HEK293 (cell line): ENCODE data around the gene ARFGEF2.

Source experiments
- GFI1B ChIP-seq: fragments of 450-650 bp; formaldehyde crosslinking; IDR thresholded peaks from 2 replicates; pipeline ENCODE4 v1.5.1; 2016; ENCODE audit warnings: missing biosample characterization, missing genetic modification characterization
- GLI4 ChIP-seq: fragments of 450-650 bp; formaldehyde crosslinking; IDR thresholded peaks from 2 replicates; pipeline ENCODE4 v1.5.1; 2016; ENCODE audit warnings: missing biosample characterization, missing genetic modification characterization
- HOXD13 ChIP-seq: sonication (generic); formaldehyde crosslinking; IDR thresholded peaks from 2 replicates; pipeline ENCODE4 v1.8.0; 2022; ENCODE audit warnings: missing genetic modification reagents, borderline replicate concordance
- OSR2 ChIP-seq: fragments of 450-650 bp; formaldehyde crosslinking; IDR thresholded peaks from 2 replicates; pipeline ENCODE4 v1.5.1; 2016; ENCODE audit warnings: missing biosample characterization, missing genetic modification characterization
- SETDB1 ChIP-seq: IDR thresholded peaks from one replicate; pipeline ENCODE4 v1.6.1; 2017; ENCODE audit warnings: mild to moderate bottlenecking, low read length, moderate library complexity, mixed read lengths; ENCODE audit not compliant: insufficient read length
- SP2 ChIP-seq: fragments of 450-650 bp; formaldehyde crosslinking; IDR thresholded peaks from 2 replicates; pipeline ENCODE4 v1.5.1; 2016; ENCODE audit warnings: missing biosample characterization, missing genetic modification characterization
- ZBTB8A ChIP-seq: fragments of 450-650 bp; formaldehyde crosslinking; IDR thresholded peaks from 2 replicates; pipeline ENCODE4 v1.5.1; 2016; ENCODE audit warnings: missing biosample characterization, missing genetic modification characterization
- ZFP69B ChIP-seq: fragments of 450-650 bp; formaldehyde crosslinking; IDR thresholded peaks from 2 replicates; pipeline ENCODE4 v1.5.1; 2016; ENCODE audit warnings: missing biosample characterization, missing genetic modification characterization
- ZNF121 ChIP-seq: fragments of 450-650 bp; formaldehyde crosslinking; IDR thresholded peaks from 2 replicates; pipeline ENCODE4 v1.5.1; 2016; ENCODE audit warnings: missing biosample characterization, missing genetic modification characterization
- ZNF140 ChIP-seq: fragments of 450-650 bp; formaldehyde crosslinking; IDR thresholded peaks from 2 replicates; pipeline ENCODE4 v1.5.1; 2016; ENCODE audit warnings: missing biosample characterization, missing genetic modification characterization
- ZNF146 ChIP-seq: fragments of 450-650 bp; formaldehyde crosslinking; IDR thresholded peaks from 2 replicates; pipeline ENCODE4 v1.5.1; 2016; ENCODE audit warnings: missing biosample characterization, missing genetic modification characterization
- ZNF23 ChIP-seq: fragments of 450-650 bp; formaldehyde crosslinking; IDR thresholded peaks from 2 replicates; pipeline ENCODE4 v1.5.1; 2016; ENCODE audit warnings: missing biosample characterization, missing genetic modification characterization, borderline replicate concordance
- ZNF24 ChIP-seq: fragments of 450-650 bp; formaldehyde crosslinking; IDR thresholded peaks from 2 replicates; pipeline ENCODE4 v1.5.1; 2016; ENCODE audit warnings: missing biosample characterization, missing genetic modification characterization
- ZNF248 ChIP-seq: fragments of 450-650 bp; formaldehyde crosslinking; IDR thresholded peaks from 2 replicates; pipeline ENCODE4 v1.5.1; 2017; ENCODE audit warnings: missing biosample characterization, missing genetic modification characterization
- ZNF26 ChIP-seq: fragments of 450-650 bp; formaldehyde crosslinking; IDR thresholded peaks from 2 replicates; pipeline ENCODE4 v1.5.1; 2016; ENCODE audit warnings: missing biosample characterization, missing genetic modification characterization
- ZNF274 ChIP-seq, 2 experiments: fragments of 200-500 bp in 1 of 2; fragments of 450-650 bp in 1 of 2; sonication (Bioruptor generic) in 1 of 2; formaldehyde crosslinking in 1 of 2; IDR thresholded peaks; 2 replicates each; pipeline versions ENCODE4 v1.5.1 to v1.6.1; 2014 to 2016; ENCODE audit warnings: borderline replicate concordance in 1 of 2, inconsistent platforms in 1 of 2, low read length in 1 of 2, missing biosample characterization in 1 of 2, missing genetic modification characterization in 1 of 2
- ZNF354C ChIP-seq: fragments of 450-650 bp; formaldehyde crosslinking; IDR thresholded peaks from 2 replicates; pipeline ENCODE4 v1.5.1; 2016; ENCODE audit warnings: missing biosample characterization, missing genetic modification characterization, low read depth, borderline replicate concordance
- ZNF37A ChIP-seq: fragments of 450-650 bp; IDR thresholded peaks from 2 replicates; pipeline ENCODE4 v1.5.1; 2018; ENCODE audit warnings: missing biosample characterization, missing genetic modification characterization
- ZNF433 ChIP-seq: fragments of 450-650 bp; formaldehyde crosslinking; IDR thresholded peaks from 2 replicates; pipeline ENCODE4 v1.5.1; 2016; ENCODE audit warnings: missing biosample characterization, missing genetic modification characterization, low read depth
- ZNF610 ChIP-seq: fragments of 450-650 bp; formaldehyde crosslinking; IDR thresholded peaks from 2 replicates; pipeline ENCODE4 v1.5.1; 2016; ENCODE audit warnings: missing biosample characterization, missing genetic modification characterization, borderline replicate concordance
- ZNF624 ChIP-seq: fragments of 450-650 bp; formaldehyde crosslinking; IDR thresholded peaks from 2 replicates; pipeline ENCODE4 v1.5.1; 2017; ENCODE audit warnings: missing biosample characterization, missing genetic modification characterization
- ZNF645 ChIP-seq: fragments of 450-650 bp; formaldehyde crosslinking; IDR thresholded peaks from 2 replicates; pipeline ENCODE4; 2016; ENCODE audit warnings: missing biosample characterization, missing genetic modification characterization
- ZNF776 ChIP-seq: fragments of 450-650 bp; formaldehyde crosslinking; IDR thresholded peaks from 2 replicates; pipeline ENCODE4 v1.5.0; 2017; ENCODE audit warnings: missing biosample characterization, missing genetic modification characterization, borderline replicate concordance
- ZNF843 ChIP-seq: fragments of 450-650 bp; formaldehyde crosslinking; IDR thresholded peaks from 2 replicates; pipeline ENCODE4 v1.5.1; 2016; ENCODE audit warnings: missing biosample characterization, missing genetic modification characterization
- TF ChIP-seq, protein P1 (sequence below): fragments of 450-650 bp; formaldehyde crosslinking; IDR thresholded peaks from 2 replicates; pipeline ENCODE4 v1.5.1; 2016; ENCODE audit warnings: missing biosample characterization, missing genetic modification characterization
- TF ChIP-seq, protein P2 (sequence below): fragments of 450-650 bp; formaldehyde crosslinking; optimal IDR thresholded peaks from 2 replicates; pipeline ENCODE3; 2016; ENCODE audit warnings: missing biosample characterization, mild to moderate bottlenecking, missing genetic modification characterization
- TF ChIP-seq, protein P3 (sequence below): fragments of 450-650 bp; formaldehyde crosslinking; IDR thresholded peaks from 2 replicates; pipeline ENCODE4 v1.5.1; 2016; ENCODE audit warnings: missing biosample characterization, missing genetic modification characterization, low read depth
- TF ChIP-seq, protein P4 (sequence below): fragments of 450-650 bp; formaldehyde crosslinking; IDR thresholded peaks from 2 replicates; pipeline ENCODE4 v1.5.1; 2017; ENCODE audit warnings: missing biosample characterization, mild to moderate bottlenecking, missing genetic modification characterization, moderate library complexity
- TF ChIP-seq, protein P5 (sequence below): fragments of 450-650 bp; formaldehyde crosslinking; IDR thresholded peaks from 2 replicates; pipeline ENCODE4 v1.5.1; 2016; ENCODE audit warnings: missing biosample characterization, missing genetic modification characterization, low read depth

Gene ARFGEF2

DNA sequence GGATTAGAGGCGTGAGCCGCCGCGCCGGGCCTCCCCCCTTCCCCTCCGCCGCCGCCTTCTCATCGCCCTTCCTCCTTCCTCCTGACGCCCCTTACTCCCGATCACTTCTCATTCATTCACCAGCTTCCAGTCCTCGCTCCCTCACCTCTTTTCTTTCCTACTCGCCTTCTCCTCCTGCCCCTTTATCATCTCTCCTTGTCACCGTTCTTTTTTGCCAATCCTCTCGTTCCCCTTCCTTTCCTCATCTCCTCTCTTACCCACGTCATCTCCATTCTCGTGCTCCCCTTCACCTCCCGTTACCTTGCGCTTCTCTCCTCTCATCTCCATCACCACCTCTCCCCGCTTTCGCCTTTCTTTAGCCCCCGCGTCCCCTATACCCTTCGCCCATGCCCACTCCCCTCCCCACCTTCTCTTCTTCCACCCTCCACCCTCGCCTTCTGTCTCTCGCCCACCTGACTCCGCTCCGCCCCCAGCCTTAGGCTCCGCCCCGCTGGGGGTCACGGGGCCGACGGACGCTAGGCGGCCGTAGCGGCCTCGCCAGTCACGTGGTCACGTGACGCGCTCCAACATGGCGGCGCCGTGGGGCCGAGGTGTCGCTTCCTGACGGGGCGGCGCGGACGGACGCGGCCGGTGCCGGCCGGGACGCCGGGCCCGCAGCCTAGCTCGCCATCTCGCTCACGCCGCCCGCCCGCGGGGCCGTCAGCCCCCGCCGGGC, at the start of gene ARFGEF2 (continued):
- TF ChIP-seq, protein P1, sequence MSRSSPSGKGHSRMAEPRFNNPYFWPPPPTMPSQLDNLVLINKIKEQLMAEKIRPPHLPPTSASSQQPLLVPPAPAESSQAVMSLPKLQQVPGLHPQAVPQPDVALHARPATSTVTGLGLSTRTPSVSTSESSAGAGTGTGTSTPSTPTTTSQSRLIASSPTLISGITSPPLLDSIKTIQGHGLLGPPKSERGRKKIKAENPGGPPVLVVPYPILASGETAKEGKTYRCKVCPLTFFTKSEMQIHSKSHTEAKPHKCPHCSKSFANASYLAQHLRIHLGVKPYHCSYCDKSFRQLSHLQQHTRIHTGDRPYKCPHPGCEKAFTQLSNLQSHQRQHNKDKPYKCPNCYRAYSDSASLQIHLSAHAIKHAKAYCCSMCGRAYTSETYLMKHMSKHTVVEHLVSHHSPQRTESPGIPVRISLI = no peak
- no peak for TF ChIP-seq HOXD13
- TF ChIP-seq GLI4 (tag by site-specific recombination) = no peak
- TF ChIP-seq ZNF610 (tag by site-specific recombination) = peak; percentile 82; the same call in 1 of the 2 replicates
- TF ChIP-seq ZNF146 = 0 out of 2 replicates have a peak, but pooled peaks have one; percentile 3
- TF ChIP-seq, protein P2, sequence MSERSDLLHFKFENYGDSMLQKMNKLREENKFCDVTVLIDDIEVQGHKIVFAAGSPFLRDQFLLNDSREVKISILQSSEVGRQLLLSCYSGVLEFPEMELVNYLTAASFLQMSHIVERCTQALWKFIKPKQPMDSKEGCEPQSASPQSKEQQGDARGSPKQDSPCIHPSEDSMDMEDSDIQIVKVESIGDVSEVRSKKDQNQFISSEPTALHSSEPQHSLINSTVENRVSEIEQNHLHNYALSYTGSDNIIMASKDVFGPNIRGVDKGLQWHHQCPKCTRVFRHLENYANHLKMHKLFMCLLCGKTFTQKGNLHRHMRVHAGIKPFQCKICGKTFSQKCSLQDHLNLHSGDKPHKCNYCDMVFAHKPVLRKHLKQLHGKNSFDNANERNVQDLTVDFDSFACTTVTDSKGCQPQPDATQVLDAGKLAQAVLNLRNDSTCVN (tag by site-specific recombination) = peak; percentile 73
- no peak for TF ChIP-seq ZNF37A
- TF ChIP-seq GFI1B (tag by site-specific recombination) = no peak
- no peak for TF ChIP-seq ZNF140 (tag by site-specific recombination)
- TF ChIP-seq ZNF624 (tag by site-specific recombination) = no peak
- TF ChIP-seq, protein P3, sequence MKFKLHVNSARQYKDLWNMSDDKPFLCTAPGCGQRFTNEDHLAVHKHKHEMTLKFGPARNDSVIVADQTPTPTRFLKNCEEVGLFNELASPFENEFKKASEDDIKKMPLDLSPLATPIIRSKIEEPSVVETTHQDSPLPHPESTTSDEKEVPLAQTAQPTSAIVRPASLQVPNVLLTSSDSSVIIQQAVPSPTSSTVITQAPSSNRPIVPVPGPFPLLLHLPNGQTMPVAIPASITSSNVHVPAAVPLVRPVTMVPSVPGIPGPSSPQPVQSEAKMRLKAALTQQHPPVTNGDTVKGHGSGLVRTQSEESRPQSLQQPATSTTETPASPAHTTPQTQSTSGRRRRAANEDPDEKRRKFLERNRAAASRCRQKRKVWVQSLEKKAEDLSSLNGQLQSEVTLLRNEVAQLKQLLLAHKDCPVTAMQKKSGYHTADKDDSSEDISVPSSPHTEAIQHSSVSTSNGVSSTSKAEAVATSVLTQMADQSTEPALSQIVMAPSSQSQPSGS = 0 out of 2 replicates have a peak, but pooled peaks have one; percentile 42
- peak; percentile 74; the same call in 1 of the 2 replicates for TF ChIP-seq ZNF24 (tag by site-specific recombination)
- TF ChIP-seq SETDB1 = no peak
- TF ChIP-seq ZNF843 = peak; percentile 80
- TF ChIP-seq, protein P4, sequence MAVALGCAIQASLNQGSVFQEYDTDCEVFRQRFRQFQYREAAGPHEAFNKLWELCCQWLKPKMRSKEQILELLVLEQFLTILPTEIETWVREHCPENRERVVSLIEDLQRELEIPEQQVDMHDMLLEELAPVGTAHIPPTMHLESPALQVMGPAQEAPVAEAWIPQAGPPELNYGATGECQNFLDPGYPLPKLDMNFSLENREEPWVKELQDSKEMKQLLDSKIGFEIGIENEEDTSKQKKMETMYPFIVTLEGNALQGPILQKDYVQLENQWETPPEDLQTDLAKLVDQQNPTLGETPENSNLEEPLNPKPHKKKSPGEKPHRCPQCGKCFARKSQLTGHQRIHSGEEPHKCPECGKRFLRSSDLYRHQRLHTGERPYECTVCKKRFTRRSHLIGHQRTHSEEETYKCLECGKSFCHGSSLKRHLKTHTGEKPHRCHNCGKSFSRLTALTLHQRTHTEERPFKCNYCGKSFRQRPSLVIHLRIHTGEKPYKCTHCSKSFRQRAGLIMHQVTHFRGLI (tag by site-specific recombination) = no peak
- peak; percentile 92 for TF ChIP-seq ZFP69B (tag by site-specific recombination)
- TF ChIP-seq ZBTB8A (tag by site-specific recombination) = peak; percentile 89
- no peak for TF ChIP-seq ZNF433 (tag by site-specific recombination)
- no peak for TF ChIP-seq ZNF645
- TF ChIP-seq, protein P5, sequence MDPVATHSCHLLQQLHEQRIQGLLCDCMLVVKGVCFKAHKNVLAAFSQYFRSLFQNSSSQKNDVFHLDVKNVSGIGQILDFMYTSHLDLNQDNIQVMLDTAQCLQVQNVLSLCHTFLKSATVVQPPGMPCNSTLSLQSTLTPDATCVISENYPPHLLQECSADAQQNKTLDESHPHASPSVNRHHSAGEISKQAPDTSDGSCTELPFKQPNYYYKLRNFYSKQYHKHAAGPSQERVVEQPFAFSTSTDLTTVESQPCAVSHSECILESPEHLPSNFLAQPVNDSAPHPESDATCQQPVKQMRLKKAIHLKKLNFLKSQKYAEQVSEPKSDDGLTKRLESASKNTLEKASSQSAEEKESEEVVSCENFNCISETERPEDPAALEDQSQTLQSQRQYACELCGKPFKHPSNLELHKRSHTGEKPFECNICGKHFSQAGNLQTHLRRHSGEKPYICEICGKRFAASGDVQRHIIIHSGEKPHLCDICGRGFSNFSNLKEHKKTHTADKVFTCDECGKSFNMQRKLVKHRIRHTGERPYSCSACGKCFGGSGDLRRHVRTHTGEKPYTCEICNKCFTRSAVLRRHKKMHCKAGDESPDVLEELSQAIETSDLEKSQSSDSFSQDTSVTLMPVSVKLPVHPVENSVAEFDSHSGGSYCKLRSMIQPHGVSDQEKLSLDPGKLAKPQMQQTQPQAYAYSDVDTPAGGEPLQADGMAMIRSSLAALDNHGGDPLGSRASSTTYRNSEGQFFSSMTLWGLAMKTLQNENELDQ = no peak
- TF ChIP-seq ZNF23 (tag by site-specific recombination) = no peak
- TF ChIP-seq SP2 (tag by site-specific recombination) = peak; percentile 70
- TF ChIP-seq ZNF274 (IDR thresholded peaks at IDR 0.05; ENCODE audit: low read length) = no peak
- no peak for TF ChIP-seq ZNF274 (tag by site-specific recombination; IDR thresholded peaks at IDR 0.05; ENCODE audit: borderline replicate concordance)
- no peak for TF ChIP-seq ZNF354C (tag by site-specific recombination)
- no peak; the same call in 1 of the 2 replicates for TF ChIP-seq OSR2
- 0 out of 2 replicates have a peak, but pooled peaks have one; percentile 7 for TF ChIP-seq ZNF121
- no peak for TF ChIP-seq ZNF26 (tag by site-specific recombination)
- no peak for TF ChIP-seq ZNF776 (tag by site-specific recombination)
- TF ChIP-seq ZNF248 (tag by site-specific recombination) = no peak
